Activated CD4-positive, alpha-beta T cell treated with anti-CD3 and anti-CD28 coated beads for 48 hours (primary cell): ENCODE data around the gene SNPH.
A peak's percentile ranks its signal among the peaks of the same experiment; 100 is the strongest.

Experiments
- DNase-seq: peaks from one replicate; pipeline ENCODE4 v3.0.0-alpha.2; 2020

The SNPH gene

GRCh38 chr20:1307571-1307971 is 41.5 kb downstream of the SNPH start:
- no peak for DNase-seq

- no peak for DNase-seq
Measured at GRCh38 chr20:1308067-1308701, 42.1 kb downstream of the SNPH start.

GRCh38 chr20:1308702-1309095 is 42.6 kb downstream of the SNPH start:
- DNase-seq: no peak

GRCh38 chr20:1309439-1309847 is 43.3 kb downstream of the SNPH start:
- no peak for DNase-seq

GRCh38 chr20:1310071-1310470 is 44.0 kb downstream of the SNPH start:
- DNase-seq: no peak

GRCh38 chr20:1310506-1311190 is 44.6 kb downstream of the SNPH start:
- no peak for DNase-seq

- DNase-seq: no peak
Measured at GRCh38 chr20:1312308-1312707, 46.2 kb downstream of the SNPH start.

GRCh38 chr20:1312904-1313235 is 46.8 kb downstream of the SNPH start:
- no peak for DNase-seq

GRCh38 chr20:1313236-1313964 is 47.3 kb downstream of the SNPH start:
- DNase-seq: peak; percentile 74

GRCh38 chr20:1315804-1316203 is 49.7 kb downstream of the SNPH start:
- no peak for DNase-seq

GRCh38 chr20:1317545-1318255 is 51.6 kb downstream of the SNPH start:
- DNase-seq: no peak

- DNase-seq: no peak
Measured at GRCh38 chr20:1319051-1319450, 53.0 kb downstream of the SNPH start.

- no peak for DNase-seq
Measured at GRCh38 chr20:1319462-1319861, 53.4 kb downstream of the SNPH start.

- no peak for DNase-seq
Measured at GRCh38 chr20:1320016-1320415, 53.9 kb downstream of the SNPH start.

- DNase-seq: no peak
Measured at GRCh38 chr20:1320902-1321653, 55.0 kb downstream of the SNPH start.

GRCh38 chr20:1321654-1321939 is 55.5 kb downstream of the SNPH start:
- no peak for DNase-seq

- no peak for DNase-seq
Measured at GRCh38 chr20:1322511-1323245, 56.6 kb downstream of the SNPH start.

GRCh38 chr20:1323256-1323655 is 57.2 kb downstream of the SNPH start:
- DNase-seq: no peak

GRCh38 chr20:1323830-1324597 is 57.9 kb downstream of the SNPH start:
- no peak for DNase-seq

- peak; percentile 35 for DNase-seq
Measured at GRCh38 chr20:1324598-1325172, 58.6 kb downstream of the SNPH start.
